Measurements from ENCODE around the gene LMBRD1.

- no peak for TF ChIP-seq SALL2 (CRISPR knock-in tag; IDR thresholded peaks at IDR 0.05)
- TF ChIP-seq ZNF430 (CRISPR knock-in tag; IDR thresholded peaks at IDR 0.05): no peak
- no peak for TF ChIP-seq BHLHE40 (IDR thresholded peaks at IDR 0.05; ENCODE audit: low read length)
- no peak for TF ChIP-seq CC2D1A (CRISPR knock-in tag; IDR thresholded peaks at IDR 0.05)
- TF ChIP-seq EZH2 (conservative IDR thresholded peaks at IDR 0.05; ENCODE audit: low read depth, low read length): no peak
- no peak for TF ChIP-seq FOSL1 (CRISPR knock-in tag; IDR thresholded peaks at IDR 0.05; ENCODE audit: borderline replicate concordance)
- no peak for TF ChIP-seq CHD2 (IDR thresholded peaks at IDR 0.05; ENCODE audit: low read depth, low read length)
- no peak for TF ChIP-seq JUNB (CRISPR knock-in tag; IDR thresholded peaks at IDR 0.05; ENCODE audit: borderline replicate concordance)
- no peak for TF ChIP-seq FOXA1 (IDR thresholded peaks at IDR 0.05)
- TF ChIP-seq FOXA1 (CRISPR knock-in tag; IDR thresholded peaks at IDR 0.05): no peak
- TF ChIP-seq FOXK1 (CRISPR knock-in tag; IDR thresholded peaks at IDR 0.05; ENCODE audit: borderline replicate concordance, low read depth): no peak
- TF ChIP-seq ATF2 (CRISPR knock-in tag; IDR thresholded peaks at IDR 0.05): no peak
- no peak for TF ChIP-seq ZNF3 (CRISPR knock-in tag; IDR thresholded peaks at IDR 0.05)
- TF ChIP-seq ZBTB25 (CRISPR knock-in tag; IDR thresholded peaks at IDR 0.05): no peak
These were observed 29.1 kb upstream of the LMBRD1 start for GRCh38 chr6:69825904-69826303.

All from HepG2 (cell line).